Suppressor macrophage treated with lipopolysaccharide for 1 hour (primary cell): ENCODE measurements around the gene MUL1.
A peak's percentile ranks its signal among the peaks of the same experiment; 100 is the strongest.
"Not testable (repeated sequence)": the region's sequence is repeated elsewhere in the genome, so short reads cannot be mapped to it uniquely, and the experiment has no call there.

ENCODE experiments used
- DNase-seq, 3 donors: peaks; one replicate each; pipeline ENCODE4 v3.0.0-alpha.2; 2020 to 2022

The MUL1 gene

GRCh38 chr1:20507564-20508410, at the start of gene MUL1:
TSS of gene MUL1 (minus strand) at chr1:20508151. CDS start at chr1:20508024, 127 bp downstream.
- peak; percentile 94 to 96 (median 96) for DNase-seq

GRCh38 chr1:20555758-20556120, 47.8 kb upstream of the MUL1 start:
- no peak for DNase-seq

DNA sequence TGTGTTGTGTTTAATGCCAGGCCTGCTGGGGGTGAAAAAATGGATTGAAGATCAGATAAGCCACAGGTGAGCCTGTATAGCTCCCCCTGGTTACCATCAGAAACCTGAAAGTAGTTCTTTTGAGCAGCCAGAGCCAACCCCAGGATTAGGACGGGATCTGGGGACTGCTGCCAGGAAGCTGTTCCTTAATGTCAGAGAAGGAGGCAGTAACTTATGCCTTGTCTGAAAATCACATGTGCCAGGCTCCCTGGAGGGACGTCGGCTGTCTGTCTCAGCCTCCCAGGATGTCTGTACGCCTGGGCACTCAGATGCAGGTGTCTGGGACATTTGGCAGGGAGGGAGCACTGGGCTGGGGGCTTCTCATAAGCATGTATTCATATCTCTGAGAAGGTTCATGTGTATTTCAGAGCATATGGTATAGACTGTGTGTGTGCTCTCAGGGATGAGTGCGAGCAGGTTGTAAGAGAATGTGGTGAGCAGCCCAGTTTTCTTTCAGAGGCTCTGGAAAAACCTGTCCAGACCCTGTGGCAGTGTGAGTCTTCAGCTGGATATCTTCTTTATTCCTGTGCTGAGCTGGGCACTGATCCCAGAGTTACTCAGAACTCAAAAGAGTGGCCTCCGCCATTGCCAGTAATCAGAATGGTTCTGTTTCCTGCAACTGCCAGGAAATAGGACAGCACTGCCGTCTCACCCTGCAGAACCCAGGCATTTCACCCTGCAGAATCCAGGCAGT, 47.2 kb upstream of the MUL1 start:
- no peak for DNase-seq

- DNase-seq: no peak
Measured at GRCh38 chr1:20552728-20553445, 44.9 kb upstream of the MUL1 start.

- peak in 1 of 3 donors; percentile 18 for DNase-seq
Measured at GRCh38 chr1:20551945-20552727, 44.2 kb upstream of the MUL1 start, which contains the start of gene FAM43B. TSS of gene FAM43B (plus strand) at chr1:20552573. CDS start at chr1:20552974, 401 bp downstream.

GRCh38 chr1:20551161-20551560, 43.2 kb upstream of the MUL1 start:
- no peak for DNase-seq

DNA sequence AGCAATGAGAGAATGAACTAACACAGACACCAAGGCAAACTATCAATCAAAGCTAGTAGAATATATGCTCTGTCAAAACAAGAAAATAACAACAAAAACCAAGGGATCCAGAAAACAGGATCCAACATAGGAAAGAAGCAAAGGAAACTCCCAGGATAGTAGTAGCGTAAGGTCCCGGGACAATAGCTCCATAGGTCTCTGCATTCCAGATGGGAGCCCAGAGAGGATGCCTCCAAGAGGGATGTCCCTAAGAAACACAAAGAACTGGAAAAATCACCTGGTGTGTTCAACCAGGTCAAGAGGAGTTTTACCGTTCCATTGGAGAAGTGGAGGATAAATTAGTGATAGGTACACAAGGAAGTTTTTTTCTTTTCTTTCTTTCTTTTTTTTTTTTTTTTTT, 38.7 kb upstream of the MUL1 start:
- no peak for DNase-seq

DNA sequence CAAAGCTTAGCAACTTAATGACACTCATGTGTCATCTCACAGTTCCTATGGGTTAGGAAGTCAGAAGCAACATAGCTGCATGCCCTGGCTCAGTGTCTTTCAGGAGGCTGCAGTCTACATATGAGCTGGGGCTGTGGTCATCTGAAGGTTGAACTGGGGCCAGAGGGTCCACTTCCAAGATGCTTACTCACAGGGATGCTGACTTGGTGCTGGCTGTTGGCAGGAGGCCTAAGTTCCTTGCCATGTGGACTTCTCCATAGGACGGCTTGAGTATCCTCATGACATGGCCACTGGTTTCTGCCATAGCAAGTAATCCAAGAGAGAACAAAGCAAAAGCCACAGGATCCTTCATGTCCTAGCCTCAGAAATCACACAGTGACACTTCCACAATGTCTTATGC, 32.3 kb upstream of the MUL1 start:
- no peak for DNase-seq

- no peak for DNase-seq
Measured at GRCh38 chr1:20538760-20539551, 31.0 kb upstream of the MUL1 start.

GRCh38 chr1:20538227-20538626, 30.3 kb upstream of the MUL1 start:
- DNase-seq: no peak

- no peak for DNase-seq
Measured at GRCh38 chr1:20534659-20535417, 26.9 kb upstream of the MUL1 start.

DNA sequence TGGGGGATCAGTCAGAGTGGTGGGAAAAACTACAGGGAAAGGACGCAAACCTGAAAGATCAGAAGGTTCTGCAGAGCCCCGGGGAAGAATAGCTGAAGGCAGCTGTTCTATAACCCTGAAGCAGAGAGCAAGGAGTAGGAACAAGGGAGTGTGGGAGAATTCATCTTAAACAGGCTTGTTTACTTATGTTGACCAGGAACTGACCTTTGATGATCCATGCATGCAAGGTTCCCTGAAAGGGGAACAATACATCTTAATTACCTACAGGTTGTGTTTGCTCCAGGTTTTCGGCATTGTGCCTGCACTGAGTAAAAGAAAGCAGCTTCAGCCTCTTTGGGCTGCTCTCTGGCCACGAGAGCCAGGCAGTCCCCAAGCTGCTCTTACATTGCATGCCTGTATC, 25.7 kb upstream of the MUL1 start:
- no peak for DNase-seq

DNA sequence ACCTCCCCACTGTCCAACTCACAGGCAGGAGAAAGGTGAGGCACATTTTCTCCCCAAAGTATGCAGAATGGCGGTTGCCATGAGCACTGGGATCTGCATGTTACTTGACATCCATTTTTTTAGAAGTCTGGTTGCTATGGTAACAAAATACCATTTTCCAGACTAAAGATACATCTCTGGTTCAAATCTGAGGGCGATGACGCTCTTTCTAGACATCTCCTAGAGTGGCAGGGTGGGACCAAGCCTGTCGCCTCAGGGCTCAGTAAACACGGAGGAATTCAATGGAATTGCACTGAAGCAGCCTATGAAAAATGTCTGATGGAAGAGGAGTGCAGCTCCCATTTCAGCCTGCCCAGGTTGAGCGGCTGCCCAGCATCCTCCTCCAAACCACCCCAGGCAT, 22.9 kb upstream of the MUL1 start:
- no peak for DNase-seq

DNA sequence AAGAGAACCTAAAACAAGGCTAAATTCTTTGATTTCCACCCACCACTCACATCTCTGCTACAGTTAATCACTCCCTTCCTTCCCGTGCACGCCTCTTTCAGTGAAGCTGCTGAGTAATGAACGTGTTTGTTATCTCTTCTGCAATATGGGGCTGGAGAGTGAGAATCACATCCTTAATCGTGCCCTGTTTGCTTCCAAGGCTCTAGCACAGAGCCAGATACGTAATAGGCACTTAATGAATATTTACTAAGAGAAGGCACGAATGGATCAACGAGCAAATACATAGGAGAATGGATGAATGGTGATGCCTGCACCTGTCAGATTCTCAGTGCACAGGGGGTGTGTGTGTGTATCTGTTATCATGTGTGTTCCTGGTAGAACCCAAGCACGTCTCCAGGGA, 22.4 kb upstream of the MUL1 start:
- DNase-seq: no peak

DNA sequence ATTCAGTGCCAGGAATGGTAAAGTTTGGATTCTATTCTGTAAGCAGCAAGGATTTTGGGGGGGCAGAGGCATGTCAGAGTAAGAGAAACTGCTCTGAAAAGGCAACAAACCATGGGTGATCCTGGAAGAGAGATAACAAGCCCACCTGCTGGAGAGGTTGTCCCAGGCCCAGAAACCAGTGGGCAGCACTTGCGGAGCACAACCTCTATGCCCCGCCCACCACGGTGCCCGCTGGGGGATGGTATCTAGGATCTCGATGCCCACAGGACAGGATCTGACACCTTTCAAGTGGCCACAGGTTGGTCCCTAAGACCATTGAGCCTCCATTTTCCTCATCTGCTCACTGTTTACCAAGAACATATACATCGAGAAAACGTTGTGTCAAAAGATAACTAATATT, 20.3 kb upstream of the MUL1 start:
- no peak for DNase-seq

DNA sequence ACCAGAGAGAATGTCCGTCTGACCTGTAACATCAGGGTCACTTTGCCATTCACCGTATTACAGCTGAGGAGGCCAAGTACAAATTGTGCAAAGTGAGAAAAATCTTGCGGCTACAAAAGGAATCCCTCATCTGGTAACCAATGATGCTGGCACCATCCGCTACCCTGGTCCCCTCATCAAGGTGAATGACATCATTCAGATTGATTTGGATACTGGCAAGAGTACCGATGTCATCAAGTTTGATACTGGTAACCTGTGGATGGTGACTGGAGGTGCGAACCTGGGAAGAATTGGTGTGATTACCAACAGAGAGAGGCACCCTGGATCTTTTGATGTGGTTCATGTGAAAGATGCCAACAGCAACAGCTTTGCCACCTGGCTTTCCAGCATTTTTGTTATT, 18.3 kb upstream of the MUL1 start:
- no peak for DNase-seq

GRCh38 chr1:20521960-20522861, 14.3 kb upstream of the MUL1 start:
- peak; percentile 82 to 92 (median 85) for DNase-seq

DNA sequence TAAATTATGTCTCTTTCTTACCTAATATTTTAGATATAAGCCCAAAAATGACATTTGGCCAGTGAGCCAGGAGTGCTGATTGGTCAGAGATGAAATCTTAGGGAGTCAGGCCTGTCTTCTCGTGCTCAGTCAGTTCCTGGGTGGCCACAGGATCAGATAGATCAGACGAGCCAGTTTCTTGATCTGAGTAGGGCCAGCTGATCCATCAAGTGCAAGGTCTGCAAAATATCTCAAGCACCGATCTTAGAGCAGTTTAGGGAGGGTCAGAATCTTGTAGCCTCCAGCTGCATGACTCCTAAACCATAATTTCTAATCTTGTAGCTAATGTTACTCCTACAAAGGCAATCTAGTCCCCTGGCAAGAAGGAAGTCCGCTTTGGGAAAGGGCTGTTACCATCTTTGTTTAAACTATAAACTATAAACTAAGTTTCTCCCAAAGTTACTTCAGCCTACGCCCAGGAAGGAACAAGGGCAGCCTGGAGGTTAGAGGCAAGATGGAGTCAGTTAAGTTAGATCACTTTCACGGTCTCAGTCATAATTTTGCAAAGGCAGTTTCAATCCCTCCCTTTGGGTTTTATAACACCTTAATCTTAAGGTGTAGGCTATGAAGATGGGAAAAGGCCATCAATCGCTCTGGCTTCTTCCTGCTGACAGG, 11.8 kb upstream of the MUL1 start:
- DNase-seq: not testable (repeated sequence)
